GM12878 (cell line): ENCODE data around the gene ASS1. TPM values are rescaled to one million over a fixed set of nuclear protein-coding genes. Genes with fewer than 3 reads are reported as not detected.

Source experiments
- ESRRA ChIP-seq: IDR thresholded peaks from 2 replicates; pipeline ENCODE4 v1.6.1; 2012; ENCODE audit warnings: mild to moderate bottlenecking, low read length, improper control_type of control experiment
- FOS ChIP-seq: IDR thresholded peaks from 3 replicates; pipeline ENCODE4 v1.6.1; 2011; ENCODE audit warnings: borderline replicate concordance; ENCODE audit not compliant: insufficient read length; ENCODE audit errors: extremely low read depth
- HDAC2 ChIP-seq: fragments of 200-600 bp; sonication (generic); IDR thresholded peaks from 2 replicates; pipeline ENCODE4 v1.6.1; 2017
- HDGF ChIP-seq: fragments of 450-650 bp; IDR thresholded peaks from 2 replicates; pipeline ENCODE4 v1.6.1; 2016; ENCODE audit warnings: antibody characterized with exemption
- NFIC ChIP-seq: IDR thresholded peaks from 2 replicates; pipeline ENCODE4 v1.6.1; 2012; ENCODE audit warnings: low read depth, mild to moderate bottlenecking, inconsistent platforms, low read length, moderate library complexity
- NR2C2 ChIP-seq: IDR thresholded peaks from 2 replicates; pipeline ENCODE4 v1.6.1; 2011; ENCODE audit warnings: borderline replicate concordance, low read depth; ENCODE audit not compliant: control insufficient read depth, insufficient read length
- TBL1XR1 ChIP-seq: IDR thresholded peaks from 2 replicates; pipeline ENCODE4 v1.6.1; 2012; ENCODE audit warnings: low read depth, low read length, improper control_type of control experiment
- TCF3 ChIP-seq: IDR thresholded peaks from 2 replicates; pipeline ENCODE4 v1.6.1; 2012; ENCODE audit warnings: low read depth, mild to moderate bottlenecking, low read length, borderline replicate concordance; ENCODE audit not compliant: insufficient read depth
- polyA plus RNA-seq, 11 experiments: library from polyadenylated mRNA; depleted of rRNA in 4 of 11; unstranded in 6 of 11; stranded (reverse) in 5 of 11; fragments of >200 nt; fragmentation: Nextera tagmentation in 4 of 11; fragmentation: Illumina TruSeq in 1 of 11; extraction: Ambion mirVana in 4 of 11; extraction: Trizol in 1 of 11; gene quantifications; 1 replicate in 1 of 11; 2 replicates in 10 of 11; pipeline versions ENCODE4 v1.2.1 to v1.2.3, GENCODE V29; 2011 to 2016; ENCODE audit warnings: inconsistent platforms in 2 of 11, missing spikeins in 2 of 11, low read depth in 1 of 11
- total RNA-seq, 4 experiments: library from RNA; depleted of rRNA in 3 of 4; stranded (reverse); fragments of >200 nt in 3 of 4; fragmentation: Illumina TruSeq in 1 of 4; extraction: Trizol in 1 of 4; gene quantifications; 2 replicates each; pipeline versions ENCODE4 v1.2.1 to v1.2.3, GENCODE V29; 2013 to 2021
- TF ChIP-seq, protein P1 (sequence below): fragments of 450-650 bp; IDR thresholded peaks from 2 replicates; pipeline ENCODE4 v1.6.1; 2017; ENCODE audit warnings: low read depth, mild to moderate bottlenecking, moderate library complexity
- TF ChIP-seq, protein P2 (sequence below): IDR thresholded peaks from 2 replicates; pipeline ENCODE4 v1.6.1; 2012; ENCODE audit warnings: low read depth, low read length, improper control_type of control experiment
- TF ChIP-seq, protein P3 (sequence below): fragments of 450-650 bp; IDR thresholded peaks from 2 replicates; pipeline ENCODE4 v1.6.1; 2017; ENCODE audit warnings: mild to moderate bottlenecking, moderate library complexity
- TF ChIP-seq, protein P4 (sequence below): fragments of 450-650 bp; IDR thresholded peaks from 2 replicates; pipeline ENCODE4 v1.6.1; 2017; ENCODE audit warnings: antibody characterized with exemption, mild to moderate bottlenecking, moderate library complexity
- TF ChIP-seq, protein P5 (sequence below): IDR thresholded peaks from 2 replicates; pipeline ENCODE4 v1.6.1; 2011; ENCODE audit warnings: borderline replicate concordance, low read depth, mild to moderate bottlenecking, moderate library complexity, mixed read lengths, low read length; ENCODE audit not compliant: insufficient read depth; ENCODE audit errors: extremely low read length

ASS1 gene
- total and polyA plus RNA-seq, 10 of the 15 experiments (the other 5 are each of a cell fraction or from before 2014, with no cell fraction given), result 0.10 to 6.1 (median 0.28) TPM; not detected in 3

DNA sequence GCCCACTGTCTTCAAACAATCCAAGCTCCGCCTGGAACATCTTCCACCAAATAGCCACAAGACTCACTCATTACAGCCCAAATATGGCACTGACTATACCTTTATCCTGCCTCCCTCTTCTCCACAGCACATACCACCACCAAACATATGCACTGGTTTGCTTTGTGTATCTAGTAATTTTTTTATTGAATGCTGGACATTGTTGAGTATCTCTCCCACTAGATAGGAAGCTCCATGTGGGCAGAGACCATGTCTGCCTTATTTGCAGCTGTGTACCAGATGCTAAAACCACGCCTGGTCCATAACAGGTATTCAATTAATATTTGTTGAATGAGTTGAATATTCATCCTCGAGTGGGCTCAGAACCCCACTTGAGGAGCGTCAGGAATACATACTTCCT lies 67.4 kb downstream of the ASS1 start (continued):
- TF ChIP-seq, protein P1, sequence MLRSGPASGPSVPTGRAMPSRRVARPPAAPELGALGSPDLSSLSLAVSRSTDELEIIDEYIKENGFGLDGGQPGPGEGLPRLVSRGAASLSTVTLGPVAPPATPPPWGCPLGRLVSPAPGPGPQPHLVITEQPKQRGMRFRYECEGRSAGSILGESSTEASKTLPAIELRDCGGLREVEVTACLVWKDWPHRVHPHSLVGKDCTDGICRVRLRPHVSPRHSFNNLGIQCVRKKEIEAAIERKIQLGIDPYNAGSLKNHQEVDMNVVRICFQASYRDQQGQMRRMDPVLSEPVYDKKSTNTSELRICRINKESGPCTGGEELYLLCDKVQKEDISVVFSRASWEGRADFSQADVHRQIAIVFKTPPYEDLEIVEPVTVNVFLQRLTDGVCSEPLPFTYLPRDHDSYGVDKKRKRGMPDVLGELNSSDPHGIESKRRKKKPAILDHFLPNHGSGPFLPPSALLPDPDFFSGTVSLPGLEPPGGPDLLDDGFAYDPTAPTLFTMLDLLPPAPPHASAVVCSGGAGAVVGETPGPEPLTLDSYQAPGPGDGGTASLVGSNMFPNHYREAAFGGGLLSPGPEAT, result no peak
- TF ChIP-seq HDGF (no peak), ESRRA (no peak), TCF3 (no peak), FOS (no peak), TBL1XR1 (no peak), NR2C2 (no peak), HDAC2 (no peak), NFIC (no peak)
- TF ChIP-seq, protein P2, sequence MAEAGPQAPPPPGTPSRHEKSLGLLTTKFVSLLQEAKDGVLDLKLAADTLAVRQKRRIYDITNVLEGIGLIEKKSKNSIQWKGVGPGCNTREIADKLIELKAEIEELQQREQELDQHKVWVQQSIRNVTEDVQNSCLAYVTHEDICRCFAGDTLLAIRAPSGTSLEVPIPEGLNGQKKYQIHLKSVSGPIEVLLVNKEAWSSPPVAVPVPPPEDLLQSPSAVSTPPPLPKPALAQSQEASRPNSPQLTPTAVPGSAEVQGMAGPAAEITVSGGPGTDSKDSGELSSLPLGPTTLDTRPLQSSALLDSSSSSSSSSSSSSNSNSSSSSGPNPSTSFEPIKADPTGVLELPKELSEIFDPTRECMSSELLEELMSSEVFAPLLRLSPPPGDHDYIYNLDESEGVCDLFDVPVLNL, result no peak
- TF ChIP-seq, protein P3, sequence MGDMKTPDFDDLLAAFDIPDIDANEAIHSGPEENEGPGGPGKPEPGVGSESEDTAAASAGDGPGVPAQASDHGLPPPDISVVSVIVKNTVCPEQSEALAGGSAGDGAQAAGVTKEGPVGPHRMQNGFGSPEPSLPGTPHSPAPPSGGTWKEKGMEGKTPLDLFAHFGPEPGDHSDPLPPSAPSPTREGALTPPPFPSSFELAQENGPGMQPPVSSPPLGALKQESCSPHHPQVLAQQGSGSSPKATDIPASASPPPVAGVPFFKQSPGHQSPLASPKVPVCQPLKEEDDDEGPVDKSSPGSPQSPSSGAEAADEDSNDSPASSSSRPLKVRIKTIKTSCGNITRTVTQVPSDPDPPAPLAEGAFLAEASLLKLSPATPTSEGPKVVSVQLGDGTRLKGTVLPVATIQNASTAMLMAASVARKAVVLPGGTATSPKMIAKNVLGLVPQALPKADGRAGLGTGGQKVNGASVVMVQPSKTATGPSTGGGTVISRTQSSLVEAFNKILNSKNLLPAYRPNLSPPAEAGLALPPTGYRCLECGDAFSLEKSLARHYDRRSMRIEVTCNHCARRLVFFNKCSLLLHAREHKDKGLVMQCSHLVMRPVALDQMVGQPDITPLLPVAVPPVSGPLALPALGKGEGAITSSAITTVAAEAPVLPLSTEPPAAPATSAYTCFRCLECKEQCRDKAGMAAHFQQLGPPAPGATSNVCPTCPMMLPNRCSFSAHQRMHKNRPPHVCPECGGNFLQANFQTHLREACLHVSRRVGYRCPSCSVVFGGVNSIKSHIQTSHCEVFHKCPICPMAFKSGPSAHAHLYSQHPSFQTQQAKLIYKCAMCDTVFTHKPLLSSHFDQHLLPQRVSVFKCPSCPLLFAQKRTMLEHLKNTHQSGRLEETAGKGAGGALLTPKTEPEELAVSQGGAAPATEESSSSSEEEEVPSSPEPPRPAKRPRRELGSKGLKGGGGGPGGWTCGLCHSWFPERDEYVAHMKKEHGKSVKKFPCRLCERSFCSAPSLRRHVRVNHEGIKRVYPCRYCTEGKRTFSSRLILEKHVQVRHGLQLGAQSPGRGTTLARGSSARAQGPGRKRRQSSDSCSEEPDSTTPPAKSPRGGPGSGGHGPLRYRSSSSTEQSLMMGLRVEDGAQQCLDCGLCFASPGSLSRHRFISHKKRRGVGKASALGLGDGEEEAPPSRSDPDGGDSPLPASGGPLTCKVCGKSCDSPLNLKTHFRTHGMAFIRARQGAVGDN, result no peak
- TF ChIP-seq, protein P4, sequence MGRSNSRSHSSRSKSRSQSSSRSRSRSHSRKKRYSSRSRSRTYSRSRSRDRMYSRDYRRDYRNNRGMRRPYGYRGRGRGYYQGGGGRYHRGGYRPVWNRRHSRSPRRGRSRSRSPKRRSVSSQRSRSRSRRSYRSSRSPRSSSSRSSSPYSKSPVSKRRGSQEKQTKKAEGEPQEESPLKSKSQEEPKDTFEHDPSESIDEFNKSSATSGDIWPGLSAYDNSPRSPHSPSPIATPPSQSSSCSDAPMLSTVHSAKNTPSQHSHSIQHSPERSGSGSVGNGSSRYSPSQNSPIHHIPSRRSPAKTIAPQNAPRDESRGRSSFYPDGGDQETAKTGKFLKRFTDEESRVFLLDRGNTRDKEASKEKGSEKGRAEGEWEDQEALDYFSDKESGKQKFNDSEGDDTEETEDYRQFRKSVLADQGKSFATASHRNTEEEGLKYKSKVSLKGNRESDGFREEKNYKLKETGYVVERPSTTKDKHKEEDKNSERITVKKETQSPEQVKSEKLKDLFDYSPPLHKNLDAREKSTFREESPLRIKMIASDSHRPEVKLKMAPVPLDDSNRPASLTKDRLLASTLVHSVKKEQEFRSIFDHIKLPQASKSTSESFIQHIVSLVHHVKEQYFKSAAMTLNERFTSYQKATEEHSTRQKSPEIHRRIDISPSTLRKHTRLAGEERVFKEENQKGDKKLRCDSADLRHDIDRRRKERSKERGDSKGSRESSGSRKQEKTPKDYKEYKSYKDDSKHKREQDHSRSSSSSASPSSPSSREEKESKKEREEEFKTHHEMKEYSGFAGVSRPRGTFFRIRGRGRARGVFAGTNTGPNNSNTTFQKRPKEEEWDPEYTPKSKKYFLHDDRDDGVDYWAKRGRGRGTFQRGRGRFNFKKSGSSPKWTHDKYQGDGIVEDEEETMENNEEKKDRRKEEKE, result no peak
- TF ChIP-seq, protein P5, sequence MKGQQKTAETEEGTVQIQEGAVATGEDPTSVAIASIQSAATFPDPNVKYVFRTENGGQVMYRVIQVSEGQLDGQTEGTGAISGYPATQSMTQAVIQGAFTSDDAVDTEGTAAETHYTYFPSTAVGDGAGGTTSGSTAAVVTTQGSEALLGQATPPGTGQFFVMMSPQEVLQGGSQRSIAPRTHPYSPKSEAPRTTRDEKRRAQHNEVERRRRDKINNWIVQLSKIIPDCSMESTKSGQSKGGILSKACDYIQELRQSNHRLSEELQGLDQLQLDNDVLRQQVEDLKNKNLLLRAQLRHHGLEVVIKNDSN, result no peak
